Activated CD4-positive, alpha-beta T cell treated with anti-CD3 and anti-CD28 coated beads, Interleukin-2, amount 10 ng/mL, durations not matched to agents 7 days and 5 days (primary cell): ENCODE data around the gene PPIP5K1. TPM values are rescaled to one million over a fixed set of nuclear protein-coding genes. Genes with fewer than 3 reads are reported as not detected.
"Not testable (repeated sequence)": the region's sequence is repeated elsewhere in the genome, so short reads cannot be mapped to it uniquely, and the experiment has no call there.

Source experiments
- CTCF ChIA-PET: fragments of 350-600 bp; sonication (Branson Sonifier 250); formaldehyde crosslinking; loops from one replicate; lab custom pipeline; 2021; ENCODE audit warnings: antibody characterized with exemption; lab: Charles Lee
- POLR2A ChIA-PET: fragments of 350-600 bp; sonication (Branson Sonifier 250); formaldehyde crosslinking; loops from one replicate; lab custom pipeline; 2021; ENCODE audit warnings: antibody characterized with exemption; lab: Charles Lee
- DNase-seq: peaks from one replicate; pipeline ENCODE4 v3.0.0-alpha.2; 2020
- H3K27ac Mint-ChIP-seq: one replicate; pipeline ENCODE4 v1.8.0; 2021; ENCODE audit warnings: mild to moderate bottlenecking, moderate library complexity, mixed read lengths
- H3K27me3 Mint-ChIP-seq: one replicate; pipeline ENCODE4 v1.8.0; 2021; ENCODE audit warnings: mixed read lengths
- H3K36me3 Mint-ChIP-seq: one replicate; pipeline ENCODE4 v1.8.0; 2021; ENCODE audit warnings: low read depth, mixed read lengths
- H3K4me1 Mint-ChIP-seq: one replicate; pipeline ENCODE4 v1.8.0; 2021; ENCODE audit warnings: mixed read lengths
- H3K4me3 Mint-ChIP-seq: one replicate; pipeline ENCODE4 v1.8.0; 2021; ENCODE audit warnings: mild to moderate bottlenecking, moderate library complexity, mixed read lengths
- H3K9me3 Mint-ChIP-seq: one replicate; pipeline ENCODE4 v1.8.0; 2021; ENCODE audit warnings: mixed read lengths
- total RNA-seq, 2 experiments: library from RNA; stranded (reverse); gene quantifications; one replicate each; pipeline ENCODE4 v1.2.3, GENCODE V29; 2021

Gene PPIP5K1
- total RNA-seq, 2 experiments from 2014 or later = 24.0 to 24.3 TPM

GRCh38 chr15:43574607-43575006, 15.4 kb downstream of the PPIP5K1 start:
- H3K4me1 Mint-ChIP-seq, H3K36me3 Mint-ChIP-seq, POLR2A ChIA-PET, H3K27ac Mint-ChIP-seq, H3K4me3 Mint-ChIP-seq, DNase-seq, CTCF ChIA-PET, H3K27me3 Mint-ChIP-seq, H3K9me3 Mint-ChIP-seq: not testable (repeated sequence)

DNA sequence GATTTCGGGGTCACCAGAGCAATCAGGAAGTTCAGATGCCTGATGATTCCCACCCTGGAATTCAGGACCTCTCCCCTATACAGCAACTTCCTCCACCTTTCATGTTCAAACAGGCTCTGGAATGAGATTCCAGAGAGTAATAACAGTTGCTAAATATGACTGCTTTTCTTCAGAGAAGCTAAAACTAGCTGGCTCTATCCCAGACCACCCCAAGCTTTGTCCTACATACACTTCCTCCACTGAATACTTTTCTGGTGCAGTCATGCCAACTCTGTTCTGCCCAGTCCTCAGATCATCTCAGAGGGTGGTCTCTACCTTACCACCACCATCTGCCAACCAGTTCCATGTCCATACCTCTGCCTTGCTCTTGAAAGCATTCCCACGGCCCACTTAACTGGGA, 23.4 kb downstream of the PPIP5K1 start:
- CTCF ChIA-PET, H3K36me3 Mint-ChIP-seq, H3K4me3 Mint-ChIP-seq, POLR2A ChIA-PET, H3K4me1 Mint-ChIP-seq, H3K9me3 Mint-ChIP-seq, H3K27ac Mint-ChIP-seq, H3K27me3 Mint-ChIP-seq, DNase-seq: not testable (repeated sequence)

- H3K4me3 Mint-ChIP-seq, H3K4me1 Mint-ChIP-seq, CTCF ChIA-PET, H3K27ac Mint-ChIP-seq, H3K27me3 Mint-ChIP-seq, DNase-seq, H3K36me3 Mint-ChIP-seq, H3K9me3 Mint-ChIP-seq, POLR2A ChIA-PET: not testable (repeated sequence)
Observed at GRCh38 chr15:43563793-43564192, 26.2 kb downstream of the PPIP5K1 start.

DNA sequence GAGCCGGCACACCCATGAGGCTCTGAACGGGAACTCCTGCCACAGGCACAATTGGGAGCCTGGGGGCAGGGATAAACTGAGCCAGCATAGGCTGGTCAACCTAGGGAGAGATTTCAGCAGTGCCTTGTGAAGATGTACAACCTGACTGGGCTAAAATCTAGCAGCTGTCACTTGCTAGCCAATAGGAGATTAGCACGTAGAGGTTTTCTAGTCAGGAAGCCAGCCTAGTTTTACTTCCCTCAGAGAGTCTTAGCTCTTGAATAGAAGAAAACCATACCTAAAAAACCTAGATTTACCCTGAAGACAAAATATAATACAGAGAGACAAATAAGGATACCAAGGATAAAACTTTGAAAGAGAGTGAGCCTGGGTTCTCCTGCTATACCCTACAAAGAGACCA, 27.3 kb downstream of the PPIP5K1 start:
- H3K27ac Mint-ChIP-seq, H3K36me3 Mint-ChIP-seq, DNase-seq, H3K4me1 Mint-ChIP-seq, CTCF ChIA-PET, H3K4me3 Mint-ChIP-seq, H3K27me3 Mint-ChIP-seq, POLR2A ChIA-PET, H3K9me3 Mint-ChIP-seq: not testable (repeated sequence)

DNA sequence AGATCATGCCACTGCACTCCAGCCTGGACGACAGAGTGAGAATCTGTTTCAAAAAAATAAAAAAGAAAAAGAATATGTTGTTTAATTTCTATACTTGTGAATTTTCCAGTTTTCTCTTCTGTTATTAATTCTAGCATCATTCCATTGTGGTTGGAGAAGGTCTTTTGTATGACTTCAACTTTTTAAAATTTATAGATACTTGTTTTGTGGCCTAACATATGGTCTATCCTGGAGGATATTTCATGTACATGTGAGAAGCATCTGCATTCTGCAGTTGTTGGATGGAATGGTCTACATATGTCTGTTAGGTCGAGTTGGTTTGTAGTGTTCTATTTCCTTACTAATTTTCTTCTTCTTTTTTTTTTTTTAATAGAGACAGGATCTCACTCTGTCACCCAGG, 37.0 kb downstream of the PPIP5K1 start:
- ChIA-PET CTCF (no interaction called here), POLR2A (no interaction called here)
- Mint-ChIP-seq H3K9me3 (no peaks in the 10 kb centered on the region), H3K4me3 (no peak overlapping the region), H3K4me1 (no peaks in the 10 kb centered on the region), H3K36me3 (no peaks in the 10 kb centered on the region), H3K27me3 (no peaks in the 10 kb centered on the region), H3K27ac (no peak overlapping the region)
- no peak for DNase-seq

DNA sequence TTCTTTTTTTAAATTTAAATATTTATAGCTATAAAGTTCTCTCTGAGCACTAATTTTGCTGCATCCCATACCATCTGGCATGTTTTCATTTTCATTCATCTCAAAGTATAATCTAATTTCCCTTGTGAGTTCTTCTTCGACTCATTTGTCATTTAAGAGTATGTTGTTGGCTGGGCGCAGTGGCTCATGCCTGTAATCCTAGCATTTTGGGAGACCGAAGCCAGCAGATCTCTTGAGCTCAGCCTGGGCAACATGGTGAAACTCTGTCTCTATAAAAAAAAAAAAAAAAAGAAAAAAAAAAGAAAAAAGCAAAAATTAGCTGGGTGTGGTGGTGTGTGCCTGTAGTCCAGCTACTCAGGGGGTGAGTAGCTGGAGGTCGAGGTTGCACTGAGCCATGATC, 37.8 kb downstream of the PPIP5K1 start:
- no peak overlapping the region for H3K27ac Mint-ChIP-seq
- H3K4me1 Mint-ChIP-seq = no peaks in the 10 kb centered on the region
- DNase-seq = no peak
- CTCF ChIA-PET = no interaction called here
- H3K4me3 Mint-ChIP-seq = no peak overlapping the region
- H3K36me3 Mint-ChIP-seq = no peaks in the 10 kb centered on the region
- POLR2A ChIA-PET = interaction anchor here (0.6 kb wide), 1 partner anchor 568 kb away, joined by 4 read pairs; no protein-coding TSS in a partner anchor
- no peaks in the 10 kb centered on the region for H3K27me3 Mint-ChIP-seq
- no peaks in the 10 kb centered on the region for H3K9me3 Mint-ChIP-seq

DNA sequence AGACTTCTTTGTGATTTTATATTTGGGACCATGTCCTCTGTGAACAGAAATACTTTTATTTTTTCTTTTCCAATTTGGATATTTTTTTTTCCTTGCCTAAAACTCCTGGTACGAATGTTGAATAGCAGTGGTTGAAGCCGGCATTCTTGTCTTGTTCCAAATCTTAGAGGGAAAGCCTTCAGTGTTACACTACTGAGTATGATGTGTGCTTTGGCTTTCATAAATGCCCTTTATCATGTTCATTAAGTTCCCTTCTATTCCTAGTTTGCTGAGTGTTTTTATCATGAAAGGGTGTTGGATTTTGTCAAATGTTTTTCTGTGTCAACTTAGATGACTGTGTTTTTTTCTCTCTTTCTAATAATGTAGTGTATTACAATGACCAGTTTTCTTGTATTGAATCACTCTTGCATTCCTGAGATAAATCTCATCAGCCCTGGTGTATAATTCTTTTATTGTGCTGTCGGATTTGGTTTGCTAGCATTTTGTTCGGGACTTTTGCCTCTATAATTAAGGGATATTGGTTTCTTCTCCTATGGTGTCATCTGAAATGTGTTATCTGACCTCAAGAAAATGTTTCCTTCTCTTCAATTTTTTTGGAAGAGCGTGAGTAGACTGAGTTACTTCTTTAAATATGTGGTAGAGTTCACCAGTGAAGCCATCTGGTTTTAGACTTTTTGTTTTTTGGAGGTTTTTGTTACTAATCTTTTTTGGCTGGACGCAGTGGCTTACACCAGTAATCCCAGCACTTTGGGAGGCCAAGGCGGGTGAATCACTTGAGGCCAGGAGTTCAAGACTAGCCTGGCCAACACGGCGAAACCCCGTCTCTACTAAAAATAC, 39.3 kb downstream of the PPIP5K1 start:
- ChIA-PET POLR2A (no interaction called here), CTCF (no interaction called here)
- no peak overlapping the region for H3K4me3 Mint-ChIP-seq
- H3K4me1 Mint-ChIP-seq = no peaks in the 10 kb centered on the region
- H3K9me3 Mint-ChIP-seq = no peaks in the 10 kb centered on the region
- no peak for DNase-seq
- no peak overlapping the region for H3K27ac Mint-ChIP-seq
- no peaks in the 10 kb centered on the region for H3K27me3 Mint-ChIP-seq
- no peaks in the 10 kb centered on the region for H3K36me3 Mint-ChIP-seq

- Mint-ChIP-seq H3K4me3 (no peak overlapping the region), H3K27ac (no peak overlapping the region), H3K36me3 (no peaks in the 10 kb centered on the region), H3K27me3 (no peaks in the 10 kb centered on the region), H3K4me1 (no peaks in the 10 kb centered on the region), H3K9me3 (no peaks in the 10 kb centered on the region)
- POLR2A ChIA-PET = no interaction called here
- CTCF ChIA-PET = interaction anchor here (2.3 kb wide), 1 partner anchor 32 kb away, joined by 8 read pairs; no protein-coding TSS in a partner anchor
- DNase-seq = no peak
Observed at GRCh38 chr15:43547539-43547938, 42.5 kb downstream of the PPIP5K1 start.

GRCh38 chr15:43545426-43545825, 44.6 kb downstream of the PPIP5K1 start:
- ChIA-PET CTCF (interaction anchor here (2.3 kb wide), 1 partner anchor 30 kb away, joined by 8 read pairs; no protein-coding TSS in a partner anchor), POLR2A (no interaction called here)
- no peak for DNase-seq
- Mint-ChIP-seq H3K27ac (no peak overlapping the region), H3K36me3 (no peaks in the 10 kb centered on the region), H3K4me1 (peaks cover 6% of the 10 kb centered on the region), H3K9me3 (no peaks in the 10 kb centered on the region), H3K4me3 (no peak overlapping the region), H3K27me3 (no peaks in the 10 kb centered on the region)

DNA sequence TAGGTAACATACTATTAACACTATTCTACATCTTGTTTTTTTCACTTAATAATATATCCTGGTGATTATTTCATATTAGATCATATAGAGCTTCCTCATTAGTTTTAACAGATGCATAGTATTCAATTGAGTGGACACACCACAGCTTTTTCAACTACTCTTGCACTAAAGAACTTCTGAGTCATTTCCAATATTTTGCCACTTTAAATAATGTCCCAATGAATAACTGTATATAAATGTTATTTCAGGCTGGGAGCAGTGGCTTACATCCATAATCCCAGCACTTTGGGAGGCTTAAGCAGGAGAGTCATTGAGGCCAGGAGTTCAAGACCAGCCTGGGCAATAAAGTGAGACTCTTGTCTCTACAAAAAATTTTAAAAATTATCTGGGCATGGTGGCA, 45.7 kb downstream of the PPIP5K1 start:
- POLR2A ChIA-PET = no interaction called here
- H3K36me3 Mint-ChIP-seq = no peaks in the 10 kb centered on the region
- CTCF ChIA-PET = no interaction called here
- H3K27ac Mint-ChIP-seq = no peak overlapping the region
- H3K4me1 Mint-ChIP-seq = peaks cover 6% of the 10 kb centered on the region
- H3K9me3 Mint-ChIP-seq = no peaks in the 10 kb centered on the region
- H3K27me3 Mint-ChIP-seq = no peaks in the 10 kb centered on the region
- H3K4me3 Mint-ChIP-seq = no peak overlapping the region
- DNase-seq = no peak

DNA sequence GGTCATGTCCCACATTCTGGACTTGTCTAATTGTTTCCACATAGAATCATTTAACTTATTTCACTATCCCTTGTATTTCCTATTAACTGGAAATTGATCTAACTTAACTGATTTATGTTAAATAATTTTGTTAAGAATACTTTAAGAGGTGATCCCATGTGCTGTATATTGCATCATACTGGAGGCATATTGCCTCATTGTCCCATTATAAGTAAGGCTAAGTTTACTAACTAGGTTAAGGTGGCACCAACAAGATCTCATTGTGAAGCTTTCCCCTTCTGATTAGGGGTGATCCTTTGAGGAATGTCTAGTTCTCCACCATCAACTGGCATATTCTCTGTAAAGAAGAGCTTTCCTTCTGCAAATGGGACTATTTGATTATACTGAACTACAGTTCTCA, 48.2 kb downstream of the PPIP5K1 start:
- DNase-seq = no peak
- no peak overlapping the region for H3K4me3 Mint-ChIP-seq
- H3K27me3 Mint-ChIP-seq = no peaks in the 10 kb centered on the region
- peaks cover 6% of the 10 kb centered on the region for H3K4me1 Mint-ChIP-seq
- ChIA-PET POLR2A (interaction anchor here (0.6 kb wide), 1 partner anchor 89 kb away, joined by 3 read pairs; no protein-coding TSS in a partner anchor), CTCF (no interaction called here)
- no peaks in the 10 kb centered on the region for H3K36me3 Mint-ChIP-seq
- H3K9me3 Mint-ChIP-seq = no peaks in the 10 kb centered on the region
- no peak overlapping the region for H3K27ac Mint-ChIP-seq

- ChIA-PET CTCF (no interaction called here), POLR2A (no interaction called here)
- Mint-ChIP-seq H3K27ac (no peak overlapping the region), H3K27me3 (no peaks in the 10 kb centered on the region), H3K4me3 (no peak overlapping the region), H3K4me1 (peaks cover 6% of the 10 kb centered on the region), H3K9me3 (no peaks in the 10 kb centered on the region), H3K36me3 (no peaks in the 10 kb centered on the region)
- DNase-seq = no peak
Observed at GRCh38 chr15:43538091-43538490, 51.9 kb downstream of the PPIP5K1 start.

DNA sequence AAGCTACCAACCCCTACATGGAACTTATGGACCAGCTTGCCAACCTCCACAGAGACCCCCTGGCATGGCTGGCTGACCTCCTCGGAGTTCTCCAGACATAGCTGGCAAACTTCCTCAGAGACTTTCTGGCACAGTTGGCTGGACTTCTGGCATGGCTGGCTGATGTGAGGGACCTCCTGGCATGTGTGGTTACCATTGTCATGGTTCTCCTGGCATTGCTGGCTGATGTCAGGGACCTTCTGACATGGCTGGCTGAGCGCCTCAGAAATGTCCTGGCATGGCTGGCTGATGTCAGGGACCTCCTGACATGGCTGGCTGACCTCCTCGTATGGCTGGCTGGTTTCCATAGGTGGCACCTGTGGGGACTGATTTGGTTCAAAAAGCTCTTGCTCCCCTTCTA, 55.1 kb downstream of the PPIP5K1 start:
- Mint-ChIP-seq H3K4me1 (no peaks in the 10 kb centered on the region), H3K27me3 (no peaks in the 10 kb centered on the region), H3K9me3 (no peaks in the 10 kb centered on the region), H3K4me3 (no peak overlapping the region), H3K27ac (no peak overlapping the region), H3K36me3 (no peaks in the 10 kb centered on the region)
- POLR2A ChIA-PET = no interaction called here
- no peak for DNase-seq
- CTCF ChIA-PET = interaction anchor here (0.6 to 1.2 kb wide), 2 partner anchors 23 to 610 kb away, joined by 3 to 4 read pairs; no protein-coding TSS in a partner anchor
